Ovary (tissue), 9 donors: Measurements from ENCODE around the gene CDK19. TPM values are rescaled to one million over a fixed set of nuclear protein-coding genes. Genes with fewer than 3 reads are reported as not detected.

Experiments used
- DNase-seq, 5 donors: peaks; one replicate each; pipeline ENCODE4 v3.0.0-alpha.2; 2019 to 2020
- H3K27ac ChIP-seq, 2 donors: fragments of 200-600 bp; one replicate each; pipeline versions ENCODE4 v1.5.1 to v1.8.0; 2019 to 2022
- H3K27me3 ChIP-seq: fragments of 200-600 bp; one replicate; pipeline ENCODE4 v1.8.0; 2022
- H3K36me3 ChIP-seq: fragments of 200-600 bp; sonication (generic); one replicate; pipeline ENCODE4 v1.5.1; 2019
- H3K4me1 ChIP-seq: one replicate; pipeline ENCODE4 v1.8.1; 2013; ENCODE audit warnings: mild to moderate bottlenecking, moderate library complexity; ENCODE audit not compliant: insufficient read depth
- H3K4me3 ChIP-seq: fragments of 200-600 bp; sonication (generic); one replicate; pipeline ENCODE4 v1.5.1; 2017
- H3K9me3 ChIP-seq, 2 donors: fragments of 200-600 bp in 1 of 2; sonication (generic) in 1 of 2; one replicate each; pipeline versions ENCODE4 v1.5.1 to v1.8.1; 2013 to 2019; ENCODE audit warnings: mild to moderate bottlenecking in 1 of 2, moderate library complexity in 1 of 2
- EP300 ChIP-seq: sonication (generic); formaldehyde crosslinking; IDR thresholded peaks from one replicate; pipeline ENCODE4 v1.6.1; 2017; ENCODE audit warnings: antibody characterized with exemption
- POLR2A ChIP-seq: fragments of 450-650 bp; IDR thresholded peaks from one replicate; pipeline ENCODE4 v1.6.1; 2017; ENCODE audit warnings: antibody characterized with exemption, mild to moderate bottlenecking, moderate library complexity
- WGBS, 3 donors: extraction: QIAGEN DNeasy Blood & Tissue Kit in 1 of 3; methylation state at CpG; one replicate each; pipeline versions ENCODE4 v1.1.5 to v1.1.7; 2013 to 2017; 5-methylcytosine and 5-hydroxymethylcytosine counted together
- intact Hi-C, 4 donors: fragments of 100-400 bp; cut with DNase I; formaldehyde crosslinking; loops; one replicate each; pipeline versions ENCODE4 v1.11.0 to v1.15.1; 2022 to 2023
- polyA plus RNA-seq, 2 donors: library from polyadenylated mRNA; stranded (reverse); fragments of 200-250 nt in 1 of 2; fragments of 350-450 nt in 1 of 2; fragmentation: Illumina TruSeq in 1 of 2; extraction: RNeasy Lipid Tissue Mini Kit (QIAGEN cat#74804) in 1 of 2; gene quantifications; one replicate each; pipeline ENCODE4 v1.2.3, GENCODE V29; 2013 to 2014
- total RNA-seq, 7 donors: library from RNA; depleted of rRNA in 2 of 7; stranded (reverse); fragments of >200 nt in 2 of 7; fragmentation: NEBNext Ultra II Directional in 3 of 7; extraction: Animal tissue kit (Norgen Biotek cat#: 25700) in 3 of 7; gene quantifications; one replicate each; pipeline versions ENCODE4 v1.1.0 to v1.2.4, GENCODE V29; 2016 to 2023
- TF ChIP-seq, protein P1 (sequence below), 3 donors: fragments of 450-650 bp in 2 of 3; fragments of 200-600 bp in 1 of 3; IDR thresholded peaks; one replicate each; pipeline versions ENCODE4 v1.5.1 to v1.8.0; 2016 to 2022; ENCODE audit warnings: antibody characterized with exemption in 3 of 3, mild to moderate bottlenecking in 1 of 3
- donor health status: DM: no; HTN: no; CAD: no; lungs with moderate emphysema.
- donor health status: DM: no; HTN: no; CAD: no.
- donor health status: Bipolar disorder and iron deficiency.
- donor health status: DM: yes; HTN: yes; CAD: no.
- donor health status: DM: no; HTN: no; CAD: no.
- donor health status: DM: yes; HTN: yes; CAD: no.

CDK19 gene
- total and polyA plus RNA-seq, 9 donors: 9.8 to 20.8 (median 16.7) TPM

DNA sequence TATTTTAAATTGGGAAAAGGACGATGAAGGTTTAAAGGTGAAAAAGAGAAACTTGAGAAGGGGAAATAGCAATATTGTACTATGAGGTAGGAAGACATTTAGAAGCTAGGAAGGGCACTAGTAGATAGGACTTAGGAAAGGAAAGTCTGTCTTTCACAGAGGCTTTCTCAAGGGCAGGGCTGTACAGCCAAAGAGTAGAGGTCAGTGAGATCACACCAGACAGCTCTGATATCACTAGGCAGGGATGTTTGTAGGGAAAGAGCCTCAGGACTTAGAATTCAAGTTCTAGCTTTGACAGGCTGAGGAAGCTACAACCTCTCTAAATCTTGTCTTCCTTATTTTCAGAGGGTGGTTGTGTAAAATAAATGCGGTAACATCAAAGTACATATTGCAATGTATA is 178.5 kb downstream of the CDK19 start:
- Histone ChIP-seq H3K36me3 (no peaks in the 10 kb centered on the region), H3K4me1 (no peaks in the 10 kb centered on the region), H3K27ac (no peak overlapping the region), H3K27me3 (no peaks in the 10 kb centered on the region), H3K4me3 (no peak overlapping the region), H3K9me3 (no peaks in the 10 kb centered on the region)
- intact Hi-C loops: no loop called here
- no peak for TF ChIP-seq EP300
- TF ChIP-seq, protein P1, sequence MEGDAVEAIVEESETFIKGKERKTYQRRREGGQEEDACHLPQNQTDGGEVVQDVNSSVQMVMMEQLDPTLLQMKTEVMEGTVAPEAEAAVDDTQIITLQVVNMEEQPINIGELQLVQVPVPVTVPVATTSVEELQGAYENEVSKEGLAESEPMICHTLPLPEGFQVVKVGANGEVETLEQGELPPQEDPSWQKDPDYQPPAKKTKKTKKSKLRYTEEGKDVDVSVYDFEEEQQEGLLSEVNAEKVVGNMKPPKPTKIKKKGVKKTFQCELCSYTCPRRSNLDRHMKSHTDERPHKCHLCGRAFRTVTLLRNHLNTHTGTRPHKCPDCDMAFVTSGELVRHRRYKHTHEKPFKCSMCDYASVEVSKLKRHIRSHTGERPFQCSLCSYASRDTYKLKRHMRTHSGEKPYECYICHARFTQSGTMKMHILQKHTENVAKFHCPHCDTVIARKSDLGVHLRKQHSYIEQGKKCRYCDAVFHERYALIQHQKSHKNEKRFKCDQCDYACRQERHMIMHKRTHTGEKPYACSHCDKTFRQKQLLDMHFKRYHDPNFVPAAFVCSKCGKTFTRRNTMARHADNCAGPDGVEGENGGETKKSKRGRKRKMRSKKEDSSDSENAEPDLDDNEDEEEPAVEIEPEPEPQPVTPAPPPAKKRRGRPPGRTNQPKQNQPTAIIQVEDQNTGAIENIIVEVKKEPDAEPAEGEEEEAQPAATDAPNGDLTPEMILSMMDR (IDR thresholded peaks at IDR 0.05): no peak
- TF ChIP-seq POLR2A: no peak
- 93 to 99% (median 97%) methylated on average over 2 of the region's 2 CpGs for WGBS, 3 donors
- no peak for DNase-seq

DNA sequence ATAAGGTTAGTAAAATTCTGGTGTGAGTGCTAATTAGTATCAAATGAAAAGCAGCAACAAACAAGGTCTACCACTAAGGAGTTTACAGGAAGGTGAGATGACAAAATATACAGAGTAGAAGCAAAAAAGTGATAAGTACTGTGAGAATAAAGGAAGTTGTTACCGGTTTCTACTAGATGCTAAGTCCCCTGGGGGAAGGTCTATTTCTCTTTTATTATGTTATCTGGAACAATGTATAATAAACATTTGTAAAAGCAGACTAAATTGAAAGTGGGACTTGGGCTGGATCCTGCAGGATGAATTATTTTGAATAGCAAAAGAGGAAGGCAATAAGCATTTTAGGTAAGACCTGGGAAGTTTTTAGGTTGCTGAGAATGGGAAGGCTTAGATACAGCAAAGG is 180.2 kb downstream of the CDK19 start:
- TF ChIP-seq, protein P1 (IDR thresholded peaks at IDR 0.05): no peak
- TF ChIP-seq EP300 (no peak), POLR2A (no peak)
- Histone ChIP-seq H3K36me3 (no peaks in the 10 kb centered on the region), H3K4me3 (no peak overlapping the region), H3K4me1 (no peaks in the 10 kb centered on the region), H3K9me3 (no peaks in the 10 kb centered on the region), H3K27me3 (no peaks in the 10 kb centered on the region), H3K27ac (no peak overlapping the region)
- intact Hi-C loops: no loop called here
- DNase-seq: no peak
- 27 to 38% (median 36%) methylated on average over 1 of the region's 1 CpG for WGBS, 3 donors

DNA sequence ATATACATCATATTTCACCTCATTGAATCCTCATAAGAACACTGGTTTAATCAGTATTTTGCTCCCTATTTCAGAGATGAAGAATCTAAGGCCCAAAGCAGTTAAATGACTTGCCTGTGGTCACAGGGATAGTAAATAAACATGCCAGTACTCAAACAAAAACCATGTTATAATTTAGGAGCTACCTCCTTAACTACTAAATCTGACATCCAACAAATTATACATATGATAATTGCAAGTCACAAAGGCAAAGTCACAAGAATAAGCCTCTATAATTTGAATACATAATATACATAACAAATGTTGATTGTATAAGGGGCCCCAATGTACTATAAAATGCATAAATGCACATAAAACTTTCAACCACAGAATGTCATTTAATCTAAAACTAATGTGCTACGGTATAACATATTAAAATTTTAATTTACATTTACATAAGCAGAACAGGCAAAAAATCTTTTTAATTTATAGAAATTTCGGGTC is 181.5 kb downstream of the CDK19 start:
- H3K27me3 ChIP-seq: no peaks in the 10 kb centered on the region
- no peak for DNase-seq
- TF ChIP-seq POLR2A: no peak
- TF ChIP-seq EP300: no peak
- TF ChIP-seq, protein P1 (IDR thresholded peaks at IDR 0.05): no peak
- H3K4me3 ChIP-seq: no peak overlapping the region
- H3K4me1 ChIP-seq: no peaks in the 10 kb centered on the region
- no peak overlapping the region for H3K27ac ChIP-seq
- WGBS, 3 donors: 95 to 97% (median 96%) methylated on average over 2 of the region's 2 CpGs
- H3K9me3 ChIP-seq: no peaks in the 10 kb centered on the region
- no peaks in the 10 kb centered on the region for H3K36me3 ChIP-seq
- intact Hi-C loops: no loop called here

DNA sequence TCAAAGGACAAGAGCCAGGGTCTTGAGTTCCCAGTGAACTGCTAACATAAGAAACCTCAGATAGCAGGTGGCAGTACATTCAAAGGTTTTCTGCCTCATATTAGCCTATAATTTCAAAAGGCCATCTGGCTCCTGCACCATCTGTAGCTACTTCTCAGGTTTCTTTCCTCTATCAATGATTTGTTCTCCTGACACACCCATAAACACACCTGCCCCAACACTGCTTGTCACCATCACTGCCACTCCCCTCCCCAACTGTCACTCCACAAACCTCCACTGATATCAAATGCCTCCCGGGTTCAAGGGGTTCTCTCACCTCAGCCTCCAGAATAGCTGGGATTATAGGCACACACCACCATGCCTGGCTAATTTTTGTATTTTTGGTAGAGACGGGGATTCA is 186.1 kb downstream of the CDK19 start:
- H3K27me3 ChIP-seq: no peaks in the 10 kb centered on the region
- H3K36me3 ChIP-seq: no peaks in the 10 kb centered on the region
- intact Hi-C loops: no loop called here
- no peak overlapping the region for H3K27ac ChIP-seq
- 98% methylated on average over 2 of the region's 2 CpGs for WGBS, 3 donors
- DNase-seq: no peak
- H3K9me3 ChIP-seq: no peaks in the 10 kb centered on the region
- H3K4me3 ChIP-seq: no peak overlapping the region
- H3K4me1 ChIP-seq: peaks cover 1% of the 10 kb centered on the region
- TF ChIP-seq, protein P1 (IDR thresholded peaks at IDR 0.05): no peak
- no peak for TF ChIP-seq EP300
- no peak for TF ChIP-seq POLR2A
